ENCODE data around the gene NLRC5.

GRCh38 chr16:57096192-57096591 is 106.8 kb downstream of the NLRC5 start:
- TF ChIP-seq EZH2phosphoT487 (IDR thresholded peaks at IDR 0.05; ENCODE audit: low read length) (no peak), CTCF (IDR thresholded peaks at IDR 0.05; ENCODE audit: low read length) (no peak), EZH2 (optimal IDR thresholded peaks at IDR 0.05; ENCODE audit: low read depth, low read length) (no peak)
